Cardiac septum (tissue), 1 donor: ENCODE results near the gene PLA2G2C. TPM values are rescaled to one million over a fixed set of nuclear protein-coding genes. Genes with fewer than 3 reads are reported as not detected.
"Not testable (repeated sequence)": the region's sequence is repeated elsewhere in the genome, so short reads cannot be mapped to it uniquely, and the experiment has no call there.

Experiments used
- DNase-seq: peaks from one replicate; pipeline ENCODE4 v3.0.0-alpha.2; 2020; ENCODE audit warnings: low spot score
- intact Hi-C: fragments of 100-400 bp; cut with DNase I; formaldehyde crosslinking; loops from one replicate; pipeline ENCODE4 v1.14.0; 2022
- total RNA-seq: library from RNA; stranded (reverse); fragmentation: NEBNext Ultra II Directional; extraction: Animal tissue kit (Norgen Biotek cat#: 25700); gene quantifications from one replicate; pipeline ENCODE4 v1.2.1, GENCODE V29; 2021
- donor health status: DM: no; HTN: no; CAD: no.

Gene PLA2G2C
- total RNA-seq, 1 donor from 2014 or later: not detected

GRCh38 chr1:20142001-20142710 is 44.2 kb downstream of the PLA2G2C start:
- DNase-seq: peak; percentile 61
- intact Hi-C loops: no loop called here

GRCh38 chr1:20141466-20141865 is 44.9 kb downstream of the PLA2G2C start:
- DNase-seq: peak; percentile 39
- intact Hi-C loops: no loop called here

DNA sequence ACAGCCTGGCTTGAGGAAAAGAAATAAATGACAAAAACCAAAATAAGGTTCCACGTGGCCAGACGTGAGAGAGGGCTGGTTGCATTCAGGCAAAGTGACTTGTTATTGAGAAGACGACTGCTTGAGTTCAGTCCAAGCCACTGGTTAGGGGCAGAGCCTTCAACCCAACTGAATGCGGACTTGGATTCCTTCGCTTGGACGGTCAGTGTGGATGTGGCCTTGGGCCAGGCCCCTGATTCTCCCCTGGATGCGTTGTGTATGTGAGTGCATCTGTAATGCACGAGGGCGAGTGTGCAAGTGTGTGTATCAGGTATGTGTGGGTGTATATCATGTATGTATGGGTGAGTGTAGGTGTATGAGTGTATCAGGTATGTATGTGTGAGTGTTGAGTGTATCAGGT is 45.3 kb downstream of the PLA2G2C start:
- intact Hi-C loops: no loop called here
- peak; percentile 71 for DNase-seq

DNA sequence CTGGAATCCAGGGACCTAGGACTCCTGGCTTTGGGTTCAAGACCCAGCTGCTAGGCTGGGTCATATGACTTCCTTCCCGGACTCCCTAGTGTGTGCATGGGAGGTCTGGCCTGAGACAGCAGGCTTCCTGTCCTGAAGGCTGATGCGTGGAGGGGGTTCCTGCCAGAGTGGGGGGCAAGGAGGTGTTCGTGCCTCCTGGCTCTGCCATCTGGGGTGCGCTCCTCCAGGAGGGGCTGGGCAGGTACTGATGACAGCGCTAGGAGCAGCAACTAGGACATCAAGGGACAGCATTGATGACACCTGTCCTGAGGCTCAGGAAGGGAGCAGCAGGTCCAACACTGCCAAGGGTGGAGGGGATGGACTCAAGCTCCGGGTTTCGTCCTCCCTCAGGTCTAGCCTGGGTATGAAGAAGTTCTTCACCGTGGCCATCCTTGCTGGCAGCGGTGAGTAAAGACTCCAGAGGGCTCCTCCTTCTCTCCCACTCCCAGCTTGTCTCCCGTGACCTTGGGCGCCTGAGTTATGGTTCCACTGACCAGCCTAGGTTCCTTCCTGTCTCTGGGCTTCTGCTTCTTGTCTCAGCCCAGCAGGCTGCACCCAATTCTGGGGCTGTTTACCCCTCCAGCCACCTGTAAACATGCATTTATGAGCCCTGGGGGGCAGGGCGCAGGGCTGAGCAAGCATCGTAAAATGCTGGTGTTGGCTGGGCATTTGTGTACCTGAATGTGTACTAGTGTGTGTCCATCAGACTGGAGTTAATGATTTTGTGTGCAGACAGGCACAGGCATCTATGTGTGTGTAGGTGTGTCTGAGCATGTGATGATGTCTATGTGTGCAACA is 46.3 kb downstream of the PLA2G2C start:
- intact Hi-C loops: no loop called here
- peak; percentile 5 for DNase-seq

- DNase-seq: no peak
- intact Hi-C loops: no loop called here
Observed at GRCh38 chr1:20138961-20139550, 47.3 kb downstream of the PLA2G2C start, which contains the start of gene PLA2G2F. Gene PLA2G2F (plus strand): TSS chr1:20139323. CDS start chr1:20139428, 105 bp downstream.

DNA sequence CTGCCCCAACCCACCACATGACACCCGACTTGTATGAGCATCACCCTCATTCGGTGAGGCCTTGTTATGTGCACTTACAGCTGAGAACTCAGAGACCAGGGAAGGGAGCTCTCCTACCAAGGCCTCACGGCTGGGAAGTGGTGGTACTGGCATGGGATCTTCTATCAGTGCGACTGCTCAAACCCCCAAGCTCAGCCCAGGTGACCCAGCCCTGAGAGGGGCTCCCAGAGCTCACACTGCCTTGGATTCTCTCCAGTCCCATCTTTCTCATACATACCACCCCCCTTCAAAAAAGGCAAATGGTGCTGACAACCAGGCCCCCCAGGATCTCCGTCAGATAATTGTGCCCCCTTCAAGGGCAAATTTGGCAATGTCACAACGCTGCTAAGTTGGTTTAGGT is 48.0 kb downstream of the PLA2G2C start:
- intact Hi-C loops: no loop called here
- peak; percentile 44 for DNase-seq

GRCh38 chr1:20137604-20138003 is 48.7 kb downstream of the PLA2G2C start:
- peak; percentile 31 for DNase-seq
- intact Hi-C loops: no loop called here

DNA sequence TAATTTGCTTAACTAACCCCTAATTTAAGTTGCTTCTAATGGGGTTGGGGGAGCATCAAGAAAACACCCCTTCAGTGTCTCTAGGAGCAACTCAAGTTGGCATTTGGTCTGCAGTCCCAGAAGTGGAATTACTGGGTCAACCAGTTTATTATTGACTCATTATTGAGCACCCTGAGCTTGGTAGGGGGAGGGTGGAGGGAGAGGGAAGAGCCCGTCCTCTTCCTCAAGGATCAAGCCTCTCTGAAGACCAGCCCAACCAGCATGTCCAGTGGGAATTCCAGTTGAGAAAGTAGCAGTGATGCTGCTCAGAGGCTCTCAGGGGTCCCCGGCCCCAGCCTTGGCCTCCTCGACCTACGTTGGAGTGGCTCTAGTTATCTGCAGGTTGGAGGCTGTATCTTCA is 49.3 kb downstream of the PLA2G2C start:
- DNase-seq: no peak
- intact Hi-C loops: no loop called here

- DNase-seq: peak; percentile 38
- intact Hi-C loops: no loop called here
Observed at GRCh38 chr1:20136249-20136648, 50.1 kb downstream of the PLA2G2C start.

GRCh38 chr1:20134995-20135394 is 51.3 kb downstream of the PLA2G2C start:
- intact Hi-C loops: no loop called here
- no peak for DNase-seq

GRCh38 chr1:20130518-20130917 is 55.8 kb downstream of the PLA2G2C start:
- DNase-seq: peak; percentile 35
- intact Hi-C loops: not testable (repeated sequence)

- intact Hi-C loops: no loop called here
- peak; percentile 55 for DNase-seq
Observed at GRCh38 chr1:20126806-20127440, 59.4 kb downstream of the PLA2G2C start.

GRCh38 chr1:20126041-20126805 is 60.1 kb downstream of the PLA2G2C start:
- DNase-seq: peak; percentile 17
- intact Hi-C loops: no loop called here

DNA sequence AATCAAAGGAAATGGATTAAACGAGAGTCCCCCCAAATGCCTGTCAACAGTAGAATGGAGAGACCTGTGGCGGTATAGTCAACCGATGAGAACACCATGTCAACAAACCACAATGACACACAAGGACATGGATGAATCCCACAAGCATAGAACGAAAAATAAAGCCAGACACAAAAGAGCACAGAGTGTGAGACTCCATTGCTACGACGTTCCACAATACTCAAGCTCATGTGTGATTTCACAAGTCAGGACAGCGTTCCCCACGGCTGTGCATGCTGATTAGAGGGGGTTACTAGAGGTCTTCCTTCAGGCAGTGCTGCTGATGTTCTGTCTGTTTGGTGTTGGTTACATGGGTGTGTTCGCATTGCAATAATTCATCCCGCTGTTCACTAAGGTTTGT is 61.2 kb downstream of the PLA2G2C start:
- peak; percentile 47 for DNase-seq
- intact Hi-C loops: no loop called here

- intact Hi-C loops: no loop called here
- peak; percentile 47 for DNase-seq
Observed at GRCh38 chr1:20124456-20125057, 61.8 kb downstream of the PLA2G2C start.

- intact Hi-C loops: no loop called here
- DNase-seq: peak; percentile 4
Observed at GRCh38 chr1:20123722-20124455, 62.4 kb downstream of the PLA2G2C start.

- intact Hi-C loops: no loop called here
- DNase-seq: no peak
Observed at GRCh38 chr1:20120796-20121195, 65.5 kb downstream of the PLA2G2C start.

GRCh38 chr1:20119347-20119746 is 67.0 kb downstream of the PLA2G2C start, which contains the start of gene PLA2G2D:
Gene PLA2G2D (minus strand): TSS chr1:20119536. CDS start chr1:20119498, 38 bp downstream.
- intact Hi-C loops: no loop called here

More at GRCh38 chr1:20119347-20119746, 67.0 kb downstream of the PLA2G2C start, which contains the start of gene PLA2G2D:
- DNase-seq: no peak
